Measurements from ENCODE around the gene MAML1. TPM values are rescaled to one million over a fixed set of nuclear protein-coding genes. Genes with fewer than 3 reads are reported as not detected.

Gene MAML1
- total and polyA plus RNA-seq, 4 donors: 10.8 to 30.4 (median 22.9) TPM

- Histone ChIP-seq H3K4me3 (ENCODE audit: low read depth, low read length) (peak overlapping the region; percentile 36), H3K36me3 (ENCODE audit: control insufficient read depth, insufficient read depth, low read length) (peaks cover 69% of the 10 kb centered on the region), H3K4me1 (ENCODE audit: control insufficient read depth, insufficient read depth, low read length) (peaks cover 39% of the 10 kb centered on the region), H3K9me3 (ENCODE audit: control insufficient read depth, insufficient read depth, low read length) (no peaks in the 10 kb centered on the region), H3K27me3 (ENCODE audit: control insufficient read depth, insufficient read depth, low read length) (no peaks in the 10 kb centered on the region), H3K27ac (ENCODE audit: low read depth, low read length) (no peak overlapping the region)
- DNase-seq (ENCODE audit: low read depth in 4 of 6, low spot score in 6 of 6): peak in 4 of 6 donors; percentile 56 to 91 (median 78)
- WGBS (ENCODE audit: insufficient coverage): under 1% methylated on average over 113 of the region's 113 CpGs
Observed at GRCh38 chr5:179795863-179796833, 63.5 kb downstream of the MAML1 start.

- Histone ChIP-seq H3K9me3 (ENCODE audit: control insufficient read depth, insufficient read depth, low read length) (no peaks in the 10 kb centered on the region), H3K27me3 (ENCODE audit: control insufficient read depth, insufficient read depth, low read length) (no peaks in the 10 kb centered on the region), H3K36me3 (ENCODE audit: control insufficient read depth, insufficient read depth, low read length) (peaks cover 72% of the 10 kb centered on the region), H3K27ac (ENCODE audit: low read depth, low read length) (no peak overlapping the region), H3K4me3 (ENCODE audit: low read depth, low read length) (peak overlapping the region; percentile 36), H3K4me1 (ENCODE audit: control insufficient read depth, insufficient read depth, low read length) (peaks cover 42% of the 10 kb centered on the region)
- WGBS (ENCODE audit: insufficient coverage): 85% methylated on average over 18 of the region's 21 CpGs
- DNase-seq (ENCODE audit: low read depth in 4 of 6, low spot score in 6 of 6): no peak
Observed at GRCh38 chr5:179796877-179797608, 64.4 kb downstream of the MAML1 start.

GRCh38 chr5:179797741-179798140, 65.1 kb downstream of the MAML1 start:
- Histone ChIP-seq H3K27ac (ENCODE audit: low read depth, low read length) (no peak overlapping the region), H3K27me3 (ENCODE audit: control insufficient read depth, insufficient read depth, low read length) (no peaks in the 10 kb centered on the region), H3K4me3 (ENCODE audit: low read depth, low read length) (no peak overlapping the region), H3K36me3 (ENCODE audit: control insufficient read depth, insufficient read depth, low read length) (peaks cover 72% of the 10 kb centered on the region), H3K4me1 (ENCODE audit: control insufficient read depth, insufficient read depth, low read length) (peaks cover 46% of the 10 kb centered on the region), H3K9me3 (ENCODE audit: control insufficient read depth, insufficient read depth, low read length) (no peaks in the 10 kb centered on the region)
- no peak for DNase-seq (ENCODE audit: low read depth in 4 of 6, low spot score in 6 of 6)
- 95% methylated on average over 30 of the region's 30 CpGs for WGBS (ENCODE audit: insufficient coverage)

GRCh38 chr5:179798144-179798770, 65.6 kb downstream of the MAML1 start:
- H3K9me3 ChIP-seq (ENCODE audit: control insufficient read depth, insufficient read depth, low read length): no peaks in the 10 kb centered on the region
- no peak overlapping the region for H3K4me3 ChIP-seq (ENCODE audit: low read depth, low read length)
- peaks cover 49% of the 10 kb centered on the region for H3K4me1 ChIP-seq (ENCODE audit: control insufficient read depth, insufficient read depth, low read length)
- no peak overlapping the region for H3K27ac ChIP-seq (ENCODE audit: low read depth, low read length)
- WGBS (ENCODE audit: insufficient coverage): 96% methylated on average over 16 of the region's 23 CpGs
- peaks cover 68% of the 10 kb centered on the region for H3K36me3 ChIP-seq (ENCODE audit: control insufficient read depth, insufficient read depth, low read length)
- DNase-seq (ENCODE audit: low read depth in 4 of 6, low spot score in 6 of 6): no peak
- H3K27me3 ChIP-seq (ENCODE audit: control insufficient read depth, insufficient read depth, low read length): no peaks in the 10 kb centered on the region

- no peak for DNase-seq (ENCODE audit: low read depth in 4 of 6, low spot score in 6 of 6)
- WGBS (ENCODE audit: insufficient coverage): 95% methylated on average over 36 of the region's 36 CpGs
- no peaks in the 10 kb centered on the region for H3K27me3 ChIP-seq (ENCODE audit: control insufficient read depth, insufficient read depth, low read length)
- no peak overlapping the region for H3K4me3 ChIP-seq (ENCODE audit: low read depth, low read length)
- H3K36me3 ChIP-seq (ENCODE audit: control insufficient read depth, insufficient read depth, low read length): peaks cover 67% of the 10 kb centered on the region
- no peak overlapping the region for H3K27ac ChIP-seq (ENCODE audit: low read depth, low read length)
- peaks cover 48% of the 10 kb centered on the region for H3K4me1 ChIP-seq (ENCODE audit: control insufficient read depth, insufficient read depth, low read length)
- no peaks in the 10 kb centered on the region for H3K9me3 ChIP-seq (ENCODE audit: control insufficient read depth, insufficient read depth, low read length)
Observed at GRCh38 chr5:179798771-179799643, 66.4 kb downstream of the MAML1 start.

GRCh38 chr5:179799644-179799973, 67.0 kb downstream of the MAML1 start:
- peaks cover 71% of the 10 kb centered on the region for H3K36me3 ChIP-seq (ENCODE audit: control insufficient read depth, insufficient read depth, low read length)
- DNase-seq (ENCODE audit: low read depth in 4 of 6, low spot score in 6 of 6): no peak
- WGBS (ENCODE audit: insufficient coverage): 96% methylated on average over 3 of the region's 5 CpGs
- H3K9me3 ChIP-seq (ENCODE audit: control insufficient read depth, insufficient read depth, low read length): no peaks in the 10 kb centered on the region
- no peak overlapping the region for H3K27ac ChIP-seq (ENCODE audit: low read depth, low read length)
- peaks cover 48% of the 10 kb centered on the region for H3K4me1 ChIP-seq (ENCODE audit: control insufficient read depth, insufficient read depth, low read length)
- H3K4me3 ChIP-seq (ENCODE audit: low read depth, low read length): no peak overlapping the region
- H3K27me3 ChIP-seq (ENCODE audit: control insufficient read depth, insufficient read depth, low read length): no peaks in the 10 kb centered on the region

GRCh38 chr5:179800071-179800695, 67.6 kb downstream of the MAML1 start:
- no peak overlapping the region for H3K27ac ChIP-seq (ENCODE audit: low read depth, low read length)
- peaks cover 48% of the 10 kb centered on the region for H3K4me1 ChIP-seq (ENCODE audit: control insufficient read depth, insufficient read depth, low read length)
- H3K36me3 ChIP-seq (ENCODE audit: control insufficient read depth, insufficient read depth, low read length): peaks cover 76% of the 10 kb centered on the region

GRCh38 chr5:179800696-179801201, 68.1 kb downstream of the MAML1 start:
- peaks cover 49% of the 10 kb centered on the region for H3K4me1 ChIP-seq (ENCODE audit: control insufficient read depth, insufficient read depth, low read length)
- DNase-seq (ENCODE audit: low read depth in 4 of 6, low spot score in 6 of 6): no peak
- H3K9me3 ChIP-seq (ENCODE audit: control insufficient read depth, insufficient read depth, low read length): no peaks in the 10 kb centered on the region
- 83% methylated on average over 11 of the region's 12 CpGs for WGBS (ENCODE audit: insufficient coverage)
- peaks cover 79% of the 10 kb centered on the region for H3K36me3 ChIP-seq (ENCODE audit: control insufficient read depth, insufficient read depth, low read length)
- H3K27ac ChIP-seq (ENCODE audit: low read depth, low read length): no peak overlapping the region
- H3K4me3 ChIP-seq (ENCODE audit: low read depth, low read length): no peak overlapping the region
- no peaks in the 10 kb centered on the region for H3K27me3 ChIP-seq (ENCODE audit: control insufficient read depth, insufficient read depth, low read length)

More at GRCh38 chr5:179800071-179800695, 67.6 kb downstream of the MAML1 start:
- no peaks in the 10 kb centered on the region for H3K27me3 ChIP-seq (ENCODE audit: control insufficient read depth, insufficient read depth, low read length)
- DNase-seq (ENCODE audit: low read depth in 4 of 6, low spot score in 6 of 6): no peak
- H3K4me3 ChIP-seq (ENCODE audit: low read depth, low read length): no peak overlapping the region
- no peaks in the 10 kb centered on the region for H3K9me3 ChIP-seq (ENCODE audit: control insufficient read depth, insufficient read depth, low read length)
- 92% methylated on average over 21 of the region's 21 CpGs for WGBS (ENCODE audit: insufficient coverage)

Measured in spinal cord (tissue), 10 donors.